OCI-LY3 (cell line): ENCODE measurements around the gene EPS8L1.

Experiments used
- EZH2phosphoT487 ChIP-seq: fragments of 200-600 bp; shearing (Covaris generic); IDR thresholded peaks from 2 replicates; pipeline ENCODE4 v1.6.1; 2018; ENCODE audit warnings: antibody characterized with exemption, mixed run types, low read depth
- TF ChIP-seq, protein P1 (sequence below): fragments of 200-600, 300-600 bp; sonication (generic); IDR thresholded peaks from 2 replicates; pipeline ENCODE4 v1.5.1; 2014; ENCODE audit warnings: antibody characterized with exemption, low read length, low read depth

GRCh38 chr19:55101261-55101660 is 25.6 kb downstream of the EPS8L1 start:
- TF ChIP-seq, protein P1, sequence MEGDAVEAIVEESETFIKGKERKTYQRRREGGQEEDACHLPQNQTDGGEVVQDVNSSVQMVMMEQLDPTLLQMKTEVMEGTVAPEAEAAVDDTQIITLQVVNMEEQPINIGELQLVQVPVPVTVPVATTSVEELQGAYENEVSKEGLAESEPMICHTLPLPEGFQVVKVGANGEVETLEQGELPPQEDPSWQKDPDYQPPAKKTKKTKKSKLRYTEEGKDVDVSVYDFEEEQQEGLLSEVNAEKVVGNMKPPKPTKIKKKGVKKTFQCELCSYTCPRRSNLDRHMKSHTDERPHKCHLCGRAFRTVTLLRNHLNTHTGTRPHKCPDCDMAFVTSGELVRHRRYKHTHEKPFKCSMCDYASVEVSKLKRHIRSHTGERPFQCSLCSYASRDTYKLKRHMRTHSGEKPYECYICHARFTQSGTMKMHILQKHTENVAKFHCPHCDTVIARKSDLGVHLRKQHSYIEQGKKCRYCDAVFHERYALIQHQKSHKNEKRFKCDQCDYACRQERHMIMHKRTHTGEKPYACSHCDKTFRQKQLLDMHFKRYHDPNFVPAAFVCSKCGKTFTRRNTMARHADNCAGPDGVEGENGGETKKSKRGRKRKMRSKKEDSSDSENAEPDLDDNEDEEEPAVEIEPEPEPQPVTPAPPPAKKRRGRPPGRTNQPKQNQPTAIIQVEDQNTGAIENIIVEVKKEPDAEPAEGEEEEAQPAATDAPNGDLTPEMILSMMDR, result no peak
- TF ChIP-seq EZH2phosphoT487, result no peak
